Cardiac fibroblast (primary cell): Measurements from ENCODE around the gene PSMG1.
A peak's percentile ranks its signal among the peaks of the same experiment; 100 is the strongest.

Source experiments
- DNase-seq, 2 donors: peaks; one replicate each; pipeline versions ENCODE4 v3.0.0 to v3.0.0-alpha.2; 2010; ENCODE audit warnings: low read depth in 2 of 2
- H3K4me3 ChIP-seq, 2 donors: replicated peaks in 1 of 2; 1 replicate in 1 of 2; 2 replicates in 1 of 2; pipeline ENCODE4 v1.5.1; 2011; ENCODE audit warnings: low read depth in 2 of 2, low read length in 2 of 2, mild to moderate bottlenecking in 2 of 2, moderate library complexity in 1 of 2
- CTCF ChIP-seq: IDR thresholded peaks from one replicate; pipeline ENCODE4 v1.5.1; 2011; ENCODE audit warnings: low read depth, mild to moderate bottlenecking, low read length, inconsistent platforms

Gene PSMG1

GRCh38 chr21:39182016-39182415, 1.2 kb downstream of the PSMG1 start:
- no peak for DNase-seq
- H3K4me3 ChIP-seq = peak overlapping the region; percentile 76 to 90
- TF ChIP-seq CTCF = no peak

GRCh38 chr21:39181205-39181818, 1.9 kb downstream of the PSMG1 start:
- peak overlapping the region in 1 of 2 donors; percentile 90 for H3K4me3 ChIP-seq
- TF ChIP-seq CTCF = no peak
- no peak for DNase-seq

GRCh38 chr21:39180429-39181019, 2.7 kb downstream of the PSMG1 start:
- peak; percentile 26 for TF ChIP-seq CTCF
- H3K4me3 ChIP-seq = no peak overlapping the region
- no peak for DNase-seq

- H3K4me3 ChIP-seq = no peak overlapping the region
- TF ChIP-seq CTCF = no peak
- no peak for DNase-seq
These were observed 4.8 kb downstream of the PSMG1 start for GRCh38 chr21:39178421-39178820.

- no peak for TF ChIP-seq CTCF
- no peak for DNase-seq
- no peak overlapping the region for H3K4me3 ChIP-seq
These were observed 7.0 kb downstream of the PSMG1 start for GRCh38 chr21:39176271-39176709.

- no peak for TF ChIP-seq CTCF
- no peak for DNase-seq
- no peak overlapping the region for H3K4me3 ChIP-seq
These were observed 7.6 kb downstream of the PSMG1 start for GRCh38 chr21:39175665-39176064.

- H3K4me3 ChIP-seq = no peak overlapping the region
- peak; percentile 28 to 63 for DNase-seq
- TF ChIP-seq CTCF = peak; percentile 46
These were observed 8.1 kb downstream of the PSMG1 start for GRCh38 chr21:39175154-39175553.
